WTC11 (cell line): ENCODE results near the gene RPL22L1. TPM values are rescaled to one million over a fixed set of nuclear protein-coding genes. Genes with fewer than 3 reads are reported as not detected.

Experiments
- ATAC-seq: fragments of 200-7000 bp; cut with Tn5 transposase; 2 replicates; pipeline ENCODE4 v1.10.0; 2021; ENCODE audit warnings: mild to moderate bottlenecking, moderate library complexity
- CTCF ChIA-PET: fragments of 300-600 bp; sonication (Branson Sonifier 250); formaldehyde crosslinking; loops from one replicate; lab custom pipeline; 2021; ENCODE audit warnings: antibody characterized with exemption; lab: Charles Lee
- POLR2A ChIA-PET: fragments of 350-600 bp; sonication (Branson Sonifier 250); formaldehyde crosslinking; loops from one replicate; lab custom pipeline; 2021; ENCODE audit warnings: antibody characterized with exemption; lab: Charles Lee
- DNase-seq: peaks from one replicate; pipeline ENCODE4 v3.0.0; 2021; ENCODE audit warnings: low spot score
- H3K27ac Mint-ChIP-seq: 2 replicates; pipeline ENCODE4 v1.8.0; 2021; ENCODE audit warnings: mixed read lengths
- H3K27me3 Mint-ChIP-seq: 2 replicates; pipeline ENCODE4 v1.8.0; 2021; ENCODE audit warnings: low read depth, mild to moderate bottlenecking, moderate library complexity, mixed read lengths
- H3K36me3 Mint-ChIP-seq: 2 replicates; pipeline ENCODE4 v1.8.0; 2021; ENCODE audit warnings: mixed read lengths
- H3K4me1 Mint-ChIP-seq: 2 replicates; pipeline ENCODE4 v1.8.0; 2022; ENCODE audit warnings: mixed read lengths
- H3K4me3 Mint-ChIP-seq: 2 replicates; pipeline ENCODE4 v1.8.0; 2021; ENCODE audit warnings: mild to moderate bottlenecking, moderate library complexity, mixed read lengths
- H3K9me3 Mint-ChIP-seq: 2 replicates; pipeline ENCODE4 v1.8.0; 2021; ENCODE audit warnings: mixed read lengths
- ATF1 ChIP-seq: sonication (generic); formaldehyde crosslinking; IDR thresholded peaks from 2 replicates; pipeline ENCODE4 v1.8.1; 2023; ENCODE audit warnings: mild to moderate bottlenecking, moderate library complexity, missing genetic modification reagents
- ELF4 ChIP-seq: sonication (generic); formaldehyde crosslinking; IDR thresholded peaks from 2 replicates; pipeline ENCODE4 v1.8.1; 2022; ENCODE audit warnings: low read depth, mild to moderate bottlenecking, moderate library complexity, missing genetic modification reagents
- EMX1 ChIP-seq: fragments of 250-450 bp; sonication (Bioruptor Pico); IDR thresholded peaks from 2 replicates; pipeline ENCODE4 v1.8.0; 2021; ENCODE audit warnings: mild to moderate bottlenecking
- HMGA2 ChIP-seq: fragments of 250-450 bp; sonication (Bioruptor Pico); IDR thresholded peaks from 2 replicates; pipeline ENCODE4 v1.4.0; 2021; ENCODE audit warnings: mild to moderate bottlenecking, moderate library complexity
- MXD4 ChIP-seq: fragments of 250-450 bp; sonication (Bioruptor Pico); IDR thresholded peaks from 2 replicates; pipeline ENCODE4 v1.8.0; 2021; ENCODE audit warnings: mild to moderate bottlenecking, moderate library complexity, borderline replicate concordance
- NR2C2 ChIP-seq: sonication (generic); formaldehyde crosslinking; IDR thresholded peaks from 2 replicates; pipeline ENCODE4 v1.8.0; 2022; ENCODE audit warnings: mild to moderate bottlenecking, missing genetic modification reagents
- RORB ChIP-seq: fragments of 250-450 bp; sonication (Bioruptor Pico); IDR thresholded peaks from 2 replicates; pipeline ENCODE4 v1.9.0; 2021; ENCODE audit warnings: mild to moderate bottlenecking
- STAT6 ChIP-seq: sonication (generic); formaldehyde crosslinking; conservative IDR thresholded peaks from 2 replicates; pipeline ENCODE4 v1.8.1; 2023; ENCODE audit warnings: mild to moderate bottlenecking, low read depth, missing genetic modification reagents, moderate library complexity
- TEAD1 ChIP-seq: sonication (generic); formaldehyde crosslinking; IDR thresholded peaks from 2 replicates; pipeline ENCODE4 v1.8.0; 2022; ENCODE audit warnings: mild to moderate bottlenecking, missing genetic modification reagents
- TEAD4 ChIP-seq: sonication (generic); formaldehyde crosslinking; IDR thresholded peaks from 2 replicates; pipeline ENCODE4 v1.8.0; 2022; ENCODE audit warnings: mild to moderate bottlenecking, missing genetic modification reagents
- ZNF138 ChIP-seq: sonication (generic); formaldehyde crosslinking; conservative IDR thresholded peaks from 2 replicates; pipeline ENCODE4 v1.8.1; 2022; ENCODE audit warnings: mild to moderate bottlenecking, moderate library complexity, missing genetic modification reagents
- total RNA-seq: library from RNA; stranded (reverse); gene quantifications from 3 replicates; pipeline ENCODE4 v1.2.3, GENCODE V29; 2021
- TF ChIP-seq, protein P1 (sequence below): sonication (generic); formaldehyde crosslinking; IDR thresholded peaks from 2 replicates; pipeline ENCODE4 v1.8.0; 2022; ENCODE audit warnings: mild to moderate bottlenecking, missing genetic modification reagents
- TF ChIP-seq, protein P2 (sequence below): fragments of 250-450 bp; sonication (Bioruptor Pico); IDR thresholded peaks from 2 replicates; pipeline ENCODE4 v1.9.0; 2021; ENCODE audit warnings: moderate library complexity, mild to moderate bottlenecking, inconsistent platforms, borderline replicate concordance
- TF ChIP-seq, protein P3 (sequence below): sonication (generic); formaldehyde crosslinking; IDR thresholded peaks from 2 replicates; pipeline ENCODE4 v1.8.1; 2022; ENCODE audit warnings: low read depth, missing genetic modification reagents, borderline replicate concordance
- TF ChIP-seq, protein P4 (sequence below): sonication (generic); formaldehyde crosslinking; IDR thresholded peaks from 2 replicates; pipeline ENCODE4 v1.8.1; 2023; ENCODE audit warnings: mild to moderate bottlenecking, missing genetic modification reagents, moderate library complexity

The RPL22L1 gene
- total RNA-seq, 1 experiment from 2014 or later = 169 TPM

DNA sequence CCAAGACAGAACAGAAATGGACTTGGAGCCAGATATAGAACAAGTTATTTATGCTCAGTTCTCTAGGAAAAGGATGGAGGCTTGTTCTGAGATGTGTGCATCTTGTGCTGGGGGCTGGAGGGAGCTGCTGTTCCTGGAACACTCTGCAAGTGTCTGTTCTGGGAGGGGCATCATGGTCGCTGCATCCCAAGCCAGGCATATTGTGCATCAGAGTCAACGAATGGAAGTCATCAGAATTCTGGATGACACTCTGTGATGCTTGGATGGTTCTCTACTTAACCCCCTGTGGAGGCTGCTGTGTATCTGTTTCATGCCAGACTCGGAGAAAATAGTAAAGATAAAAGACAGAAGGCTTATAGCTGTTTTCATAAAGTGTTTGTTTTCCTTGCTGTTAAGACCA is 34.7 kb downstream of the RPL22L1 start:
- Mint-ChIP-seq H3K9me3 (0 out of 2 replicates have a peak, but pooled peaks cover 5% of the 10 kb centered on the region), H3K36me3 (no peaks in the 10 kb centered on the region), H3K4me3 (no peak overlapping the region), H3K27ac (no peak overlapping the region), H3K4me1 (peaks cover 79% of the 10 kb centered on the region), H3K27me3 (peaks cover 5% of the 10 kb centered on the region)
- POLR2A ChIA-PET = interaction anchor here (0.6 kb wide), 1 partner anchor 31 kb away, joined by 3 read pairs; no protein-coding TSS in a partner anchor
- CTCF ChIA-PET = interaction anchor here (1.2 to 1.5 kb wide), 4 partner anchors 13 to 421 kb away, joined by 3 to 5 read pairs (median 4); no protein-coding TSS in a partner anchor
- DNase-seq (no peak), ATAC-seq (peak; percentile 48)
- TF ChIP-seq EMX1 (CRISPR knock-in tag) (no peak), ZNF138 (no peak), ATF1 (CRISPR knock-in tag) (no peak)
- TF ChIP-seq, protein P1, sequence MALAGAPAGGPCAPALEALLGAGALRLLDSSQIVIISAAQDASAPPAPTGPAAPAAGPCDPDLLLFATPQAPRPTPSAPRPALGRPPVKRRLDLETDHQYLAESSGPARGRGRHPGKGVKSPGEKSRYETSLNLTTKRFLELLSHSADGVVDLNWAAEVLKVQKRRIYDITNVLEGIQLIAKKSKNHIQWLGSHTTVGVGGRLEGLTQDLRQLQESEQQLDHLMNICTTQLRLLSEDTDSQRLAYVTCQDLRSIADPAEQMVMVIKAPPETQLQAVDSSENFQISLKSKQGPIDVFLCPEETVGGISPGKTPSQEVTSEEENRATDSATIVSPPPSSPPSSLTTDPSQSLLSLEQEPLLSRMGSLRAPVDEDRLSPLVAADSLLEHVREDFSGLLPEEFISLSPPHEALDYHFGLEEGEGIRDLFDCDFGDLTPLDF (CRISPR knock-in tag) = no peak

- Mint-ChIP-seq H3K4me1 (peaks cover 79% of the 10 kb centered on the region), H3K4me3 (no peak overlapping the region), H3K9me3 (no peaks in the 10 kb centered on the region), H3K27me3 (peaks cover 21% of the 10 kb centered on the region), H3K27ac (no peak overlapping the region), H3K36me3 (no peaks in the 10 kb centered on the region)
- TF ChIP-seq TEAD1 (CRISPR knock-in tag) = no peak
- no peak for TF ChIP-seq ATF1 (CRISPR knock-in tag)
- TF ChIP-seq EMX1 (CRISPR knock-in tag) = no peak
- no peak for TF ChIP-seq RORB (CRISPR knock-in tag)
- TF ChIP-seq, protein P2, sequence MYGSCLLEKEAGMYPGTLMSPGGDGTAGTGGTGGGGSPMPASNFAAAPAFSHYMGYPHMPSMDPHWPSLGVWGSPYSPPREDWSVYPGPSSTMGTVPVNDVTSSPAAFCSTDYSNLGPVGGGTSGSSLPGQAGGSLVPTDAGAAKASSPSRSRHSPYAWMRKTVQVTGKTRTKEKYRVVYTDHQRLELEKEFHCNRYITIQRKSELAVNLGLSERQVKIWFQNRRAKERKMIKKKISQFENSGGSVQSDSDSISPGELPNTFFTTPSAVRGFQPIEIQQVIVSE (CRISPR knock-in tag) = no peak
- no peak for TF ChIP-seq STAT6 (CRISPR knock-in tag)
- no peak for TF ChIP-seq TEAD4 (CRISPR knock-in tag)
- no peak for TF ChIP-seq ELF4 (CRISPR knock-in tag)
- no peak for TF ChIP-seq HMGA2
- TF ChIP-seq NR2C2 (CRISPR knock-in tag) = no peak
- TF ChIP-seq, protein P3, sequence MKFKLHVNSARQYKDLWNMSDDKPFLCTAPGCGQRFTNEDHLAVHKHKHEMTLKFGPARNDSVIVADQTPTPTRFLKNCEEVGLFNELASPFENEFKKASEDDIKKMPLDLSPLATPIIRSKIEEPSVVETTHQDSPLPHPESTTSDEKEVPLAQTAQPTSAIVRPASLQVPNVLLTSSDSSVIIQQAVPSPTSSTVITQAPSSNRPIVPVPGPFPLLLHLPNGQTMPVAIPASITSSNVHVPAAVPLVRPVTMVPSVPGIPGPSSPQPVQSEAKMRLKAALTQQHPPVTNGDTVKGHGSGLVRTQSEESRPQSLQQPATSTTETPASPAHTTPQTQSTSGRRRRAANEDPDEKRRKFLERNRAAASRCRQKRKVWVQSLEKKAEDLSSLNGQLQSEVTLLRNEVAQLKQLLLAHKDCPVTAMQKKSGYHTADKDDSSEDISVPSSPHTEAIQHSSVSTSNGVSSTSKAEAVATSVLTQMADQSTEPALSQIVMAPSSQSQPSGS = no peak
- no peak for TF ChIP-seq MXD4 (CRISPR knock-in tag)
- TF ChIP-seq, protein P4, sequence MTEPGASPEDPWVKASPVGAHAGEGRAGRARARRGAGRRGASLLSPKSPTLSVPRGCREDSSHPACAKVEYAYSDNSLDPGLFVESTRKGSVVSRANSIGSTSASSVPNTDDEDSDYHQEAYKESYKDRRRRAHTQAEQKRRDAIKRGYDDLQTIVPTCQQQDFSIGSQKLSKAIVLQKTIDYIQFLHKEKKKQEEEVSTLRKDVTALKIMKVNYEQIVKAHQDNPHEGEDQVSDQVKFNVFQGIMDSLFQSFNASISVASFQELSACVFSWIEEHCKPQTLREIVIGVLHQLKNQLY (CRISPR knock-in tag) = no peak
- ChIA-PET CTCF (no interaction called here), POLR2A (no interaction called here)
- DNase-seq (no peak), ATAC-seq (no peak)
Observed at GRCh38 chr3:170830580-170830979, 39.4 kb downstream of the RPL22L1 start.
